IMR-90 (cell line): ENCODE measurements around the gene SLC16A8. TPM values are rescaled to one million over a fixed set of nuclear protein-coding genes. Genes with fewer than 3 reads are reported as not detected.

Experiments
- ATAC-seq: fragments of 200-7000 bp; cut with Tn5 transposase; 2 replicates; pipeline ENCODE4 v1.9.1; 2020; ENCODE audit warnings: low read depth, mild to moderate bottlenecking, moderate library complexity
- BruUV-seq: library from RNA; stranded (reverse); fragments of 400-500 nt; replicated peaks from 2 replicates; lab custom pipeline; 2021; lab: Mats Ljungman, UMichigan
- CTCF ChIA-PET: fragments of 300-600 bp; formaldehyde crosslinking; extraction: SDS; loops from one replicate; lab custom pipeline; 2021; ENCODE audit warnings: antibody characterized with exemption; lab: Yijun Ruan, JAX
- POLR2A ChIA-PET: fragments of 300-600 bp; sonication (Branson Sonifier 250); formaldehyde crosslinking; loops from one replicate; lab custom pipeline; 2022; ENCODE audit warnings: antibody characterized with exemption; ENCODE audit not compliant: unreplicated experiment; lab: Charles Lee
- DNase-seq: peaks from one replicate; pipeline ENCODE4 v3.0.0; 2013
- H2AFZ ChIP-seq: replicated peaks from 2 replicates; pipeline ENCODE3; 2013; ENCODE audit warnings: low read length, mild to moderate bottlenecking; ENCODE audit not compliant: poor library complexity
- H2AK5ac ChIP-seq: 2 replicates; pipeline ENCODE4 v1.6.1; 2013; ENCODE audit warnings: low read depth, low read length, inconsistent platforms
- H2AK9ac ChIP-seq: replicated peaks from 2 replicates; pipeline ENCODE3; 2013; ENCODE audit warnings: mild to moderate bottlenecking, low read depth, low read length, moderate library complexity; ENCODE audit not compliant: poor library complexity
- H2BK120ac ChIP-seq: 2 replicates; pipeline ENCODE4 v1.6.1; 2013; ENCODE audit warnings: low read depth, low read length, inconsistent platforms
- H2BK15ac ChIP-seq: 3 replicates; pipeline ENCODE4 v1.6.1; 2013; ENCODE audit warnings: low read depth, low read length, inconsistent platforms
- H2BK20ac ChIP-seq: 2 replicates; pipeline ENCODE4 v1.6.1; 2013; ENCODE audit warnings: low read depth, mild to moderate bottlenecking, inconsistent platforms, low read length, moderate library complexity
- H2BK5ac ChIP-seq: 2 replicates; pipeline ENCODE4 v1.6.1; 2013; ENCODE audit warnings: mild to moderate bottlenecking, low read depth, low read length, inconsistent platforms; ENCODE audit not compliant: poor library complexity, severe bottlenecking
- H3K14ac ChIP-seq: replicated peaks from 2 replicates; pipeline ENCODE4 v1.6.1; 2013; ENCODE audit warnings: low read depth, low read length, inconsistent platforms
- H3K18ac ChIP-seq: 2 replicates; pipeline ENCODE4 v1.6.1; 2013; ENCODE audit warnings: low read depth, low read length, control low read depth
- H3K23ac ChIP-seq: 2 replicates; pipeline ENCODE4 v1.6.1; 2013; ENCODE audit warnings: low read depth, low read length, inconsistent platforms
- H3K27ac ChIP-seq: 2 replicates; pipeline ENCODE4 v1.5.1; 2013; ENCODE audit warnings: mild to moderate bottlenecking, control low read depth, low read length; ENCODE audit not compliant: insufficient read depth
- H3K27me3 ChIP-seq: 2 replicates; pipeline ENCODE4 v1.6.1; 2013; ENCODE audit warnings: low read length; ENCODE audit not compliant: control insufficient read depth, insufficient read depth
- H3K36me3 ChIP-seq: 2 replicates; pipeline ENCODE4 v1.6.1; 2013; ENCODE audit warnings: low read length, mixed read lengths; ENCODE audit not compliant: control insufficient read depth, insufficient read depth
- H3K4ac ChIP-seq: 2 replicates; pipeline ENCODE4 v1.6.1; 2013; ENCODE audit warnings: low read depth, low read length, inconsistent platforms
- H3K4me1 ChIP-seq: 2 replicates; pipeline ENCODE4 v1.6.1; 2013; ENCODE audit warnings: low read length, mixed read lengths; ENCODE audit not compliant: control insufficient read depth, insufficient read depth
- H3K4me2 ChIP-seq: 2 replicates; pipeline ENCODE4 v1.6.1; 2013; ENCODE audit warnings: low read depth, mild to moderate bottlenecking, control low read depth, low read length, moderate library complexity
- H3K4me3 ChIP-seq: 2 replicates; pipeline ENCODE4 v1.5.1; 2013; ENCODE audit warnings: low read depth, mild to moderate bottlenecking, control low read depth, low read length, moderate library complexity; ENCODE audit not compliant: insufficient read depth
- H3K56ac ChIP-seq: 2 replicates; pipeline ENCODE4 v1.6.1; 2013; ENCODE audit warnings: low read length, inconsistent platforms; ENCODE audit not compliant: insufficient read depth; ENCODE audit errors: extremely low read depth
- H3K79me1 ChIP-seq, 2 experiments: 2 replicates each; pipeline ENCODE4 v1.6.1; 2013; ENCODE audit warnings: low read length in 2 of 2, inconsistent platforms in 1 of 2, low read depth in 1 of 2
- H3K9ac ChIP-seq: 2 replicates; pipeline ENCODE4 v1.6.1; 2013; ENCODE audit warnings: low read depth, low read length, control low read depth
- H3K9me1 ChIP-seq: 2 replicates; pipeline ENCODE4 v1.6.1; 2013; ENCODE audit warnings: low read length, inconsistent platforms; ENCODE audit not compliant: insufficient read depth
- H3K9me3 ChIP-seq: 2 replicates; pipeline ENCODE4 v1.6.1; 2013; ENCODE audit warnings: low read length; ENCODE audit not compliant: control insufficient read depth, insufficient read depth
- H4K20me1 ChIP-seq: 2 replicates; pipeline ENCODE4 v1.6.1; 2013; ENCODE audit warnings: low read length, inconsistent platforms; ENCODE audit not compliant: insufficient read depth
- H4K5ac ChIP-seq: 2 replicates; pipeline ENCODE4 v1.6.1; 2013; ENCODE audit warnings: mild to moderate bottlenecking, low read depth, low read length, control low read depth
- H4K8ac ChIP-seq, 2 experiments: 2 replicates each; pipeline ENCODE4 v1.6.1; 2013; ENCODE audit warnings: low read depth in 2 of 2, low read length in 2 of 2, control low read depth in 1 of 2, inconsistent platforms in 1 of 2
- H4K91ac ChIP-seq: 2 replicates; pipeline ENCODE4 v1.6.1; 2013; ENCODE audit warnings: low read depth, low read length, inconsistent platforms; ENCODE audit not compliant: insufficient read depth
- BHLHE40 ChIP-seq: fragments of 150-350 bp; IDR thresholded peaks from 2 replicates; pipeline ENCODE4 v1.6.1; 2016; ENCODE audit warnings: mild to moderate bottlenecking, low read depth, low read length
- CEBPB ChIP-seq: IDR thresholded peaks from 2 replicates; pipeline ENCODE4 v1.6.1; 2012; ENCODE audit warnings: low read depth, low read length, improper control_type of control experiment
- CHD1 ChIP-seq: IDR thresholded peaks from 2 replicates; pipeline ENCODE4 v1.6.1; 2012; ENCODE audit warnings: low read depth, low read length, improper control_type of control experiment
- CTCF ChIP-seq: conservative IDR thresholded peaks from 2 replicates; pipeline ENCODE4 v1.5.1; 2012; ENCODE audit warnings: mild to moderate bottlenecking, low read depth, low read length, improper control_type of control experiment
- ELK1 ChIP-seq: fragments of 150-350 bp; IDR thresholded peaks from 2 replicates; pipeline ENCODE4 v1.6.1; 2016; ENCODE audit warnings: low read depth, mild to moderate bottlenecking, low read length, moderate library complexity, borderline replicate concordance
- FOS ChIP-seq: fragments of 150-350 bp; IDR thresholded peaks from 2 replicates; pipeline ENCODE4 v1.6.1; 2016; ENCODE audit warnings: low read depth, low read length
- MAFK ChIP-seq: IDR thresholded peaks from 2 replicates; pipeline ENCODE4 v1.6.1; 2012; ENCODE audit warnings: low read depth, low read length, improper control_type of control experiment
- MAZ ChIP-seq: IDR thresholded peaks from 2 replicates; pipeline ENCODE4 v1.6.1; 2012; ENCODE audit warnings: low read depth, mild to moderate bottlenecking, low read length, improper control_type of control experiment, moderate library complexity, borderline replicate concordance
- MXI1 ChIP-seq: IDR thresholded peaks from 2 replicates; pipeline ENCODE4 v1.6.1; 2012; ENCODE audit warnings: low read depth, mild to moderate bottlenecking, low read length, moderate library complexity, borderline replicate concordance
- NFE2L2 ChIP-seq: fragments of 150-350 bp; IDR thresholded peaks from 2 replicates; pipeline ENCODE4 v1.6.1; 2016; ENCODE audit warnings: low read depth, mild to moderate bottlenecking, low read length
- POLR2A ChIP-seq: IDR thresholded peaks from 2 replicates; pipeline ENCODE4 v1.6.1; 2012; ENCODE audit warnings: mild to moderate bottlenecking, low read depth, low read length
- RAD21 ChIP-seq: IDR thresholded peaks from 2 replicates; pipeline ENCODE4 v1.6.1; 2012; ENCODE audit warnings: low read length, improper control_type of control experiment
- RCOR1 ChIP-seq: IDR thresholded peaks from 2 replicates; pipeline ENCODE4 v1.6.1; 2012; ENCODE audit warnings: mild to moderate bottlenecking, low read length, improper control_type of control experiment; ENCODE audit not compliant: insufficient replicate concordance
- RFX5 ChIP-seq: IDR thresholded peaks from 2 replicates; pipeline ENCODE4 v1.8.0; 2012; ENCODE audit warnings: low read depth, mild to moderate bottlenecking, low read length, moderate library complexity
- SMC3 ChIP-seq: fragments of 150-350 bp; IDR thresholded peaks from 2 replicates; pipeline ENCODE4 v1.6.1; 2016; ENCODE audit warnings: low read depth, mild to moderate bottlenecking, antibody characterized with exemption, low read length, moderate library complexity
- USF2 ChIP-seq: fragments of 150-350 bp; IDR thresholded peaks from 2 replicates; pipeline ENCODE4 v1.6.1; 2017; ENCODE audit warnings: mild to moderate bottlenecking, antibody characterized with exemption, low read length, low read depth
- WGBS, 2 experiments: methylation state at CpG; one replicate each; pipeline versions ENCODE4 v1.1.5 to v1.1.7; 2013; ENCODE audit warnings: missing lambda C conversion rate in 2 of 2; ENCODE audit not compliant: insufficient read length in 1 of 2; ENCODE audit errors: extremely low coverage in 2 of 2; 5-methylcytosine and 5-hydroxymethylcytosine counted together
- dilution Hi-C: fragments of 300-500 bp; cut with HindIII; formaldehyde crosslinking; loops from one replicate; pipeline ENCODE4 v1.14.3; 2018; ENCODE audit warnings: low sequenced_read_pairs; ENCODE audit not compliant: unreplicated experiment
- in situ Hi-C: fragments of 300-500 bp; cut with MboI; formaldehyde crosslinking; loops from 3 replicates; pipeline ENCODE4 v1.14.3; 2019; ENCODE audit warnings: low sequenced_read_pairs, inconsistent platforms, mixed read lengths
- intact Hi-C: fragments of 100-400 bp; cut with micrococcal nuclease; formaldehyde crosslinking; loops from 2 replicates; pipeline ENCODE4 v1.10.0; 2022
- polyA plus RNA-seq, 3 experiments: library from polyadenylated mRNA; depleted of rRNA; stranded (reverse); fragments of >200 nt; gene quantifications; 2 replicates each; pipeline ENCODE4 v1.2.3, GENCODE V29; 2012; ENCODE audit warnings: low replicate concordance in 1 of 3
- total RNA-seq: library from RNA; depleted of rRNA; stranded (reverse); fragments of >200 nt; gene quantifications from 2 replicates; pipeline ENCODE4 v1.2.3, GENCODE V29; 2012

The SLC16A8 gene
- total and polyA plus RNA-seq, 2 of the 4 experiments (the other 2 are of a cell fraction) = not detected

GRCh38 chr22:38070250-38070921, 13.6 kb downstream of the SLC16A8 start:
- Histone ChIP-seq H3K9ac (no peak overlapping the region), H3K4ac (no peak overlapping the region), H2BK20ac (no peak overlapping the region), H2AK5ac (no peak overlapping the region), H3K4me2 (no peak overlapping the region), H3K18ac (no peak overlapping the region), H3K4me1 (no peaks in the 10 kb centered on the region), H3K23ac (no peak overlapping the region), H2BK15ac (no peak overlapping the region), H3K9me1 (no peaks in the 10 kb centered on the region), H3K56ac (no peak overlapping the region), H3K27ac (no peak overlapping the region), H3K79me1 (no peaks in the 10 kb centered on the region), H3K4me3 (no peak overlapping the region), H4K8ac (no peak overlapping the region), H3K14ac (no peak overlapping the region), H3K27me3 (no peaks in the 10 kb centered on the region), H4K91ac (no peak overlapping the region), H3K9me3 (no peaks in the 10 kb centered on the region), H2BK120ac (no peak overlapping the region), H4K5ac (no peak overlapping the region), H4K20me1 (no peaks in the 10 kb centered on the region), H2BK5ac (no peak overlapping the region), H2AK9ac (no peak overlapping the region), H3K36me3 (peaks cover 19% of the 10 kb centered on the region), H2AFZ (no peak overlapping the region)
- no TSS peak for BruUV-seq
- no peak for DNase-seq
- dilution Hi-C loops = no loop called here
- WGBS, 2 experiments = 38% methylated on average over 2 of the region's 11 CpGs; no CpG with 5 or more reads in 1 of the 2 experiments
- in situ Hi-C loops = no loop called here
- intact Hi-C loops = loop anchor here (5.0 kb wide), 1 partner anchor 282 kb away; no protein-coding TSS in a partner anchor
- no peak for ATAC-seq
- ChIA-PET CTCF (interaction anchor here (0.9 to 1.4 kb wide), 2 partner anchors 270 to 506 kb away, joined by 3 to 4 read pairs; no protein-coding TSS in a partner anchor), POLR2A (no interaction called here)
- TF ChIP-seq MAZ (no peak), CEBPB (no peak), NFE2L2 (no peak), FOS (no peak), RFX5 (no peak), MXI1 (no peak), MAFK (no peak), CHD1 (no peak), ELK1 (no peak), POLR2A (no peak), BHLHE40 (no peak), USF2 (no peak), CTCF (no peak), RCOR1 (no peak), RAD21 (no peak), SMC3 (no peak)
